Medulla oblongata (tissue), 1 donor: ENCODE data around the gene GHR.
"Not testable (repeated sequence)": the region's sequence is repeated elsewhere in the genome, so short reads cannot be mapped to it uniquely, and the experiment has no call there.

Source experiments
- DNase-seq: peaks from one replicate; pipeline ENCODE4 v3.0.0-alpha.2; 2015; ENCODE audit errors: extremely low spot score

Gene GHR

DNA sequence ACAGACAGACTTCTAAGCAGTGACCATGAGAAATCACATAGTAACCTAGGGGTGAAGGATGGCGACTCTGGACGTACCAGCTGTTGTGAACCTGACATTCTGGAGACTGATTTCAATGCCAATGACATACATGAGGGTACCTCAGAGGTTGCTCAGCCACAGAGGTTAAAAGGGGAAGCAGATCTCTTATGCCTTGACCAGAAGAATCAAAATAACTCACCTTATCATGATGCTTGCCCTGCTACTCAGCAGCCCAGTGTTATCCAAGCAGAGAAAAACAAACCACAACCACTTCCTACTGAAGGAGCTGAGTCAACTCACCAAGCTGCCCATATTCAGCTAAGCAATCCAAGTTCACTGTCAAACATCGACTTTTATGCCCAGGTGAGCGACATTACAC is 295.4 kb downstream of the GHR start:
- DNase-seq, result no peak

DNA sequence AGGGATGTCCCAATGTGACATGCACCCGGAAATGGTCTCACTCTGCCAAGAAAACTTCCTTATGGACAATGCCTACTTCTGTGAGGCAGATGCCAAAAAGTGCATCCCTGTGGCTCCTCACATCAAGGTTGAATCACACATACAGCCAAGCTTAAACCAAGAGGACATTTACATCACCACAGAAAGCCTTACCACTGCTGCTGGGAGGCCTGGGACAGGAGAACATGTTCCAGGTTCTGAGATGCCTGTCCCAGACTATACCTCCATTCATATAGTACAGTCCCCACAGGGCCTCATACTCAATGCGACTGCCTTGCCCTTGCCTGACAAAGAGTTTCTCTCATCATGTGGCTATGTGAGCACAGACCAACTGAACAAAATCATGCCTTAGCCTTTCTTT is 295.8 kb downstream of the GHR start:
- no peak for DNase-seq

DNA sequence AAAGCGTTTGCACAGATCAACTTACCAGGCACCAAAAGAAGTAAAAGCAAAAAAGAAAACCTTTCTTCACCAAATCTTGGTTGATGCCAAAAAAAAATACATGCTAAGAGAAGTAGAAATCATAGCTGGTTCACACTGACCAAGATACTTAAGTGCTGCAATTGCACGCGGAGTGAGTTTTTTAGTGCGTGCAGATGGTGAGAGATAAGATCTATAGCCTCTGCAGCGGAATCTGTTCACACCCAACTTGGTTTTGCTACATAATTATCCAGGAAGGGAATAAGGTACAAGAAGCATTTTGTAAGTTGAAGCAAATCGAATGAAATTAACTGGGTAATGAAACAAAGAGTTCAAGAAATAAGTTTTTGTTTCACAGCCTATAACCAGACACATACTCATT is 297.0 kb downstream of the GHR start:
- DNase-seq, result no peak

DNA sequence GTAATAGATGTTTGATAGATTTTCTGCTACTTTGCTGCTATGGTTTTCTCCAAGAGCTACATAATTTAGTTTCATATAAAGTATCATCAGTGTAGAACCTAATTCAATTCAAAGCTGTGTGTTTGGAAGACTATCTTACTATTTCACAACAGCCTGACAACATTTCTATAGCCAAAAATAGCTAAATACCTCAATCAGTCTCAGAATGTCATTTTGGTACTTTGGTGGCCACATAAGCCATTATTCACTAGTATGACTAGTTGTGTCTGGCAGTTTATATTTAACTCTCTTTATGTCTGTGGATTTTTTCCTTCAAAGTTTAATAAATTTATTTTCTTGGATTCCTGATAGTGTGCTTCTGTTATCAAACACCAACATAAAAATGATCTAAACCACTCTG is 298.2 kb downstream of the GHR start:
- no peak for DNase-seq

DNA sequence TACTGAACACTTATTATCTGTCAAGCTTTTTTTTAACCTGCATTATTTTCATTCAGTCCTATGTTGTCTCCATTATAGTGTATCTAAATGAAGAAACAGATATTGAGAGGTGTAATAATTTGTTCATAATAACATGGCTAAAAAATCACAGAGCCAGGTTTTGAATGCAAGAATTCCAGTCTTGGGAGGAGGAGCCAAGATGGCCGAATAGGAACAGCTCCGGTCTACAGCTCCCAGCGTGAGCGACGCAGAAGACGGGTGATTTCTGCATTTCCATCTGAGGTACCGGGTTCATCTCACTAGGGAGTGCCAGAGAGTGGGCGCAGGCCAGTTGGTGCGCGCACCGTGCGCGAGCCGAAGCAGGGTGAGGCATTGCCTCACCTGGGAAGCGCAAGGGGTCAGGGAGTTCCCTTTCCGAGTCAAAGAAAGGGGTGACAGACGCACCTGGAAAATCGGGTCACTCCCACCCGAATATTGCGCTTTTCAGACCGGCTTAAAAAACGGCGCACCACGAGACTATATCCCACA is 311.4 kb downstream of the GHR start:
- not testable (repeated sequence) for DNase-seq

DNA sequence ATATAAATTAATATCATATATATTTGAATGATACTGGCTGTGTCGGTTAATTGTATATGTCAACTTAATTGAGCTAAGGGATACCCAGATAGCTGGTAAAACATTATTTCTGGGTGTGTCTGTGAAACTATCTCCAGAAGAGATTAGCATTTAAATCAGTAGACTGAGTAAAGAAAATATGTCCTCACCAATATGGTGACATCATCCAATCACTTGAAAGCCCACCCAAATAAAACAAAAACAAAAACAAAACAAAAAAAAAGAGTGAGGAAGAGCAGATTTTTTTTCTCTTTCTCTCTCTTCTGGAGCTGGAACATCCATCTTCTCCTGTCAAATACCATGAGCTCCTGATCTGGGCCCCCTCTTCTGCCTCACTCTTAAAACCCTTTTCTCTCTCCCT is 317.7 kb downstream of the GHR start:
- no peak for DNase-seq

DNA sequence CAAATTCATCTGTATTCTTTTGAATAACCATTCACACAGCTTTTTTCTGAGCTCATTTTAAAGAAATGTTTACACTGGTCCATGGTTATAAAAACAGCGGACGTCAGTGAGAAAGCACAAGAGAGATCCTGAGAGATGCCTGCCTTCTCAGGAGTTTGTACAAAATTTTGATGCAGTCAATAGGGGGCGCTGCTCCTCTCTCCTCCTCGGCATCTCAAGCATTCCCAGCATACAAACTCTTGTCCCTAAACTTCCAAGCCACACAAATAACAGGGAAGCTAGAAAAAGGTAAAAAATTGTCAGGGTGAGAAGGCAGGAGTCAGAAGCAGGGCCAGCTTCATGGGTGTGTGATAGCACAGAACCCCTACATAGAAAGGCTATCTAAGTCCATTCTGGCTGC is 322.2 kb downstream of the GHR start:
- DNase-seq, result peak; percentile 31

DNA sequence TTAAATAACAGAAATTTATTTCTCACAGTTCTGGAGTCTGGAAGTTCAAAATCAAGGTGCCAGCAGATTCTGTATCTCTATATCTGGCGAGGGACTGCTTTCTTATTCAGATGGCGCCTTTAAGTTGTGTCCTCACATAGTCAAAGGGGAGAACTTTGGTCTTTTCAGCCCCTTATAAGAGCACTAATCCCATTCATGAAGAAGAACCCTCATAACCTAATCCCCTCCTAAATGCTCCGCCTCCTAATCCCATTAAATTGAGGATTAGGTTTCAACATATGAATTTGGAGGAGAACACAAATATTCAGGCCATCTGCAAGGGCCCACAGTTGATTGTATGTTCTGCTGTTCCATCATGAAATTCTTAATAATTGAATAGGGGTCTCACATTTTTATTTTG is 322.6 kb downstream of the GHR start:
- no peak for DNase-seq

DNA sequence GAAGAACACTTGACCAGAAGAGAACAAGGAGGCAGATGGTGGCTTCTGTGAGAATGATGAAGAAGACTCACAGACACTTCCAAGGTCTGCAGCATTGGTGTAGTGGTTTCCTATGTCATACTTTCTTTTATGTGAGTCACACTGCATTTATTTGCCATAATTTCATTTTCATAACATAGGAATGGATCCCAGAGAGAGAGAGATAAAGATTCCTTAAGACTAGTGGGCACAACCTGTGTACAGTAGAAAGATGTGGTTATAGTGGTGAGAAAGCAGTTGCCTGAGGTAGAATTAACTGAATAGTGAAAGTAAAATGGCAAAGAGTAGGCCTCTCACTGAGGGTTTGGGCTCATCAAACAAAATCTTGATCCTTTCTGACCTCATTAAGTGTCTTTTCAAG is 325.8 kb downstream of the GHR start:
- DNase-seq, result no peak

DNA sequence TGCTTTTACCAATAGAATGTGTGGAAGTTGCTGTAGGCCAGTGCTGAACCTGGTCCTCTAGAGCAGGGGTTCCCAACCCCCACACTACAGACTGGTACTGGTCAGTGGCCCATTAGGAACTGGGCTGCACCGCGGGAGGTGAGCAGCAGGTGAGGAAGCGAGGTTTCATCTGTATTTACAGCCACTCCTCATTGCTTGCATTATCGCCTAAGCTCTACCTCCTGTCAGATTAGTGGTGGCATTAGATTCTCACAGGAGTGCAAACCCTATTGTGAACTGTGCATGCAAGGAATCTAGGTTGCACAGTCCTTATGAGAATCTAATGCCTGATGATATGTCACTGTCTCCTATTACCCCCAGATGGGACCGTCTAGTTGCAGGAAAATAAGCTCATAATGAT is 327.3 kb downstream of the GHR start:
- DNase-seq, result no peak

DNA sequence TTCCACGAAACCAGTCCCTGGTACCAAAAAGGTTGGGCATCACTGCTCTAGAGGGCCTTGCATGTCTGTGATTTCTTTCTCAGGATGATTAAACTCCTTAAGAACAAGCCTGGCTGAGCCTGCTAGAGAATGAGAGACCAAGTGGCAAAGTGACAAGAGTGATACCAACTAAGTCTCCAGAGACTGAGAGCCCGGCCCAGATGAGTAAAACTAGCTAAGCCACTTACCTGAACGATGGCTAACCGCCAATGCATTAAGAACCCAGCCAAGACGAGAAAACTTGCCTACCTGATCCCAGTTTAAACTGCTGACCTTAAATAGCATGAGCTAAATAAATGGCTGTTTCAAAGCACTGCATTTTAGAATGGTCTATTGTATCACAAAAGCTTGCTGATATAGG is 327.8 kb downstream of the GHR start:
- no peak for DNase-seq

DNA sequence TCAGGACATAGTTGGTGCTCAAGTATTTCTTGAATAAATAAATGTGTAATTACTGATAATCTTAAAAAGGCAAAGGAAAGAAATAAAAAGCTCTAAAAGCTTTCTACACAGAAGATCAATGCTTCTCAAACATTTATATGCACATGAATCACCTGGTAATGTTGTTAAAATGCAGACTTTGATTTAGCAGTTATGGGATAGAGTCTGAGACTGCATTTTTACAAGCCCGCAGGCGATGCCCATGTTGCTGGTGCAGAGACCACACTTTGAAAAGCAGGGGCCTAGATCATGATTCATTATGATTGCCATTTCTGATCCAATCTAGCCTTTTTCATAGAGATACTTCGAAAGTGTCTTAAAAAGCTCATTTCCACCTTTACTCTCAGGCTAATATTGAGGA is 329.9 kb downstream of the GHR start:
- DNase-seq, result no peak

DNA sequence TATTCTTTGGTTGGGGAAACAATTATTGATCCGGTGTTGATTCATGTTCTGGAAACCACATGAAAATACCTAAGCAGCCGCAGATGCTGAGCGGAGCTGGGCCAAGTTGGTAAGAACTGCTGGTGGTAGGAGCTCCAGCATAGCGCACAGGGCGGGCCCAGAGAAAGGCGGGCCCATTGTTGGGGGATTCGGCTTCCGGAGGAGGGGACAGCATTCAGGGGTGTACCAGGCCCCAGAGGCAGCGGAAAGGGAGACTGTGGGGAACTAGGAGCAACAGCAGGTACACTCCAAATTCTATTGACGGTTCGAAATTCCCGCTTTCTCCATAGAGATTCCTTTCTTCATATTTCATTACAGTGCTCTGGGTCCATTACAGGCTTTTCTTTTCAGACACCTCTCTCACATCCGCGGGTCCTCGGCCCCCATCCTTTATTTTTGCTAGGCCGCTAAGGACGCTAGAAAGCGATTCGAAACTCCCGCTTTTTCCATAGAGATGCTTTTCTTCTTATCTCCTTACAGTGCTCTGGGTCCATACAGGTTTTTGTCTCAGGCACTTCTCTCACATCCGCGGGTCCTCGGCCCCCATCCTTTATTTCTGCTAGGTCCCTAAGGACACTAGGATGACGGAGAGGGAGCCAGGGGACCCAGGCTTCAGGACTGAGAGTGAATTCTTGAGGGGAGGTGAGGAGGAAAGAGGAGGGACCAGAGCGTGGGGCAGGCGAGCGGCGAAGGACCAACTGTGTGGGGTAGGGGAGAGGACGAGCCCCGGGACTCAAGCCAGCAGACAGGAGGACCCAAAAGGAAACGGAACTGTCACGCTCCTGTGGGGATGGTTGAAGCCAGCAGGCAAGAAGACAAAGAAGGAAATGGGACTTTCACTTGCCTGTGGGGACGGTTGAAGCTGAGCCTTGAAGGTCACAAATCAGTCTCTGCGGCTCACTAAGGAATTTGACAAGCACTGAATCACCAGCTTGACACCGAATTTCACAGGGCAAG is 333.7 kb downstream of the GHR start, which contains the start of gene CCDC152:
Gene CCDC152 (plus strand): TSS at position 213 of the 996 bp plus-strand sequence. CDS start 2,304 bp downstream, outside the sequence.
- DNase-seq, result peak; percentile 23

DNA sequence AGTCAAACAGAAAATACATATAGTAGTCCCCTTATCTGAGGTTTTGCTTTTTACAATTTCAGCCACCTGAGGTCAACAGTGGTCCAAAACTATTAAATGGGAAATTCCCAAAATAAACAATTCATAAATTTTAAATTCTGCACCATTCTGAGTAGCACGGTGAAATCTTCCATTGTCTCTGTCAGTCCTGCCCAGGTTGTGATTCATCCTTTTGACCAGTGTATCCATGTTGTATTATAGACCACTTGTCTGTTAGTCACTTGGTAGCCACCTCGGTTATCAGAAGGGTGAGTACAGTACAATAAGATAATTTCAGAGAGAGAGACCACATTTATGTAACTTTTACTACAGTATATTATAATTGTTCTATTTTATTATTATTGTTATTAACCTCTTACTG is 336.2 kb downstream of the GHR start:
- DNase-seq, result no peak

DNA sequence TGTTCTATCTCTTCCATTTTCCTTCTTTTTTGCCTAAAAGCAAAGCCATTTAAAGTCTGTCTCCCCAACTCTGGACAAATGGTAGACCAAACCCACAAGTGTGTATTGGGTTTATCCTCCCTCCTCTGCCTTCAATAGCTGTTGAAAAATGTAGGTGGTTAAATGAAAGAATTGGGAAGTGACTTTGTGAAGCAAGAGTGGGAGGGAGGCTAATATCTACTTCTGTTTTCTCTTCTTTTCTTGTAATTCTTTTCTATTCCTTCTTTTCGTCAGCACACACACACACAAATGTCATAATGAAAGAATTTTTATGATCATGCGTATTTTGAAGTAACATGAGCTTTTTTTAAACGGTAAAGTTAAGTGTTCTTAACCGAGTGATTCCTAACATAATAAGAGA is 337.2 kb downstream of the GHR start:
- DNase-seq, result no peak

DNA sequence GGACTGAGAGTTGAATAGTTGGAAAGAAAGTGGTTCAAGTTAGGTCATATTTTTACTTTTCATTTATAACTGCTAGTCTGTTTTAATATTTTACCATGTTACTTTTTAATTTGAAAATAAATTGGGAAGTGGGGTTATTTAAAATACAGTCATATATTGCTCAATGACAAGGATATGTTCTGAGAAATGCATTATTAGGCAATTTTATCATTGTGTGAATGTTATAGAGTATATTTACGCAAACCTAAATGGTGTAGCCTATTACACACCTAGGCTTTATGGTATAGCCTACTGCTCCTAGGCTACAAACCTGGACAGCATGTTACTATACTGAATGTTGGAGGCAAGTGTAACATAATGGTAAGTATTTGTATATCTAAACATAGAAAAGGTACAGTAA is 338.6 kb downstream of the GHR start:
- DNase-seq, result no peak

DNA sequence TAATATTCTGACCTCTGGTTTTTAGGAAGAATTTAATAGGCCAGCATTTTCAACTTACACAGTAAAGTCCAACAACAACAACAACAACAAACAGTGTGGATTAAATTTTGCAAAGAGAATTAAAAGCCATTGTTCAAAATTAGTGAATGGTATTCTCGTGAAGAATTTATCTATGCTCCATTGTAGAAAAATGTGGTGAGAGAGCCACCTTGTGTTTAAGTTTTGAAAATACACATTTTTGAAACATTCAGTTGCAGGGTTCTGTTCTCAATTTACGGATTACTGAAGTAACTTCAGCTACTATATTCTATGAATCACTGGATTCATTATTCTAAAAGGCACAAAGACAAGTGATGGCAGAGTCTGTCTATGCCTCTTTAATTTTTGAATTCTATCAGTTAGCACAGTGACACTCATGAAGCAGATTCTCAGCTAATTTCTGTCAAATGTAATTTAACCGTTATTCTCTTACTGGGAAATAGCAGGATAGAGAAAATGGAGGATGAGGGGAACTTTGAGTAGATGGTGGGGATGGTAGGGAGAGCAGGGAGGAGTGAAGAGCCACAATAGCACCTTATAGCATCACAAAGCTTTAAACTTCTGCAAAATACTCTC is 344.4 kb downstream of the GHR start:
- peak; percentile 66 for DNase-seq

DNA sequence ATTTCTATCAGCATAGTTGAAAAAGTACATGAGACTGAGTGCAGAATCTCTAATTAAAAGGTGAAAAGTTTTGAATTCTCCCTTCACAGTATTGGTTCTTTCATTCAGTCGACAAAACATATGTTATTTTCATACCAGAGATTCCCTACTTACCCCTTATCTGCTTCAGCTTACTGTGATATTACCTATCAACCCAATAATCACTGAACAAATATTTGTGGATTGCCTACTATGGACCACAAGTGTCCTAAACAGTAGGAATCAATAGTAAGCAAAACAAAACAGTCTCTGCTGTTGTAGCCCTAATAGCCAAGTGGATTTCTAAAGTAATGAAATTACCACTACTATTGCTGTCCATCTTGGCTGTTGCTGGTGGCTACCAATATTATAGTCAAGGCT is 344.9 kb downstream of the GHR start:
- DNase-seq, result no peak

DNA sequence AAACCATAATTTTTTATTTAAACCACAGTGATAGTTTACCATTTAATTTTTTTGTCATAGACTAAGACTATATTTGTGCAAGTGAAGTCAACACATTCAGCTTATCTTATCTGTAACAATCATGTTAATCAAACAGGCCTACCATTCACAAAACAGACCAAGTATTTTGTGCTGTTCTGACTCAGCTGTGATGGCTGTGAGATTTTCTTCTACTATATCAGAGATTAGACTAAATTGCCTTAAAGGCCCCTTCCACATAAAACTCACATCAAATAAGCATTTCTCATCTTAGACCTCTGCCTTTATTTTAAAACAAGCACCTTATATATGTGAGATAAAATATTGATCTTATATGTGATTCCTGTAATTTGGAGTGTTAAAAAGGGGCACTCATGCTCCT is 346.8 kb downstream of the GHR start:
- DNase-seq, result no peak
